ENCODE data around the gene MFAP4.

The MFAP4 gene

DNA sequence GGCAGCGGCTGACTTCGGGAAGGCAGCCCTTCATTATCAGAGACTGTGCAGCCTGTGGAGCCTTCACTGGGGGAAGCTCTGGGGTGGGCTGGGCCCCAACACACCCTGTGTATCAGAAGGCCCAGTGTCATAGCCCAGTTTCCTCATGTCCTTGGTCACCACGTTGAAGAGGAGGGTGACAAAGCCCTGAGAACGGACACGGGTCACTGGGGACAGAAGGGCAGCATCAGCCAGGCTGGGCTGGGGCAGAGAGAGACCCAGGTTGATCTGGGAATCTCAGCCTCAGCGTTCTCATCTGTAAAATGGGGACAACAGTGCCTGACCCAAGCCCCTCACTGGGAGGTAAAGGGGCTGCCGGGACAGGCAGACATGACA is 43.7 kb downstream of the MFAP4 start:
- Histone ChIP-seq H3K4me3 (ENCODE audit: insufficient read depth, low read length, poor library complexity, severe bottlenecking) (no peak overlapping the region), H4K20me1 (ENCODE audit: low read depth, low read length) (no peaks in the 10 kb centered on the region), H3F3A (ENCODE audit: insufficient read depth) (no peaks in the 10 kb centered on the region), H3K36me3 (ENCODE audit: low read length) (no peaks in the 10 kb centered on the region), H3K9me3 (ENCODE audit: insufficient read depth, low read length) (no peaks in the 10 kb centered on the region), H3K4me2 (ENCODE audit: low read depth, low read length, poor library complexity, severe bottlenecking) (no peak overlapping the region), H3K27ac (ENCODE audit: low read depth, low read length) (no peak overlapping the region), H3K9ac (ENCODE audit: low read length) (no peak overlapping the region), H2AFZ (ENCODE audit: low read depth, low read length, severe bottlenecking) (no peak overlapping the region), H3K79me2 (ENCODE audit: insufficient read depth, low read length) (no peaks in the 10 kb centered on the region), H3K27me3 (ENCODE audit: low read length) (no peaks in the 10 kb centered on the region), H3K9me2 (replicated peaks; ENCODE audit: insufficient read depth, low read length) (no peaks in the 10 kb centered on the region)
- TF ChIP-seq, protein P1, sequence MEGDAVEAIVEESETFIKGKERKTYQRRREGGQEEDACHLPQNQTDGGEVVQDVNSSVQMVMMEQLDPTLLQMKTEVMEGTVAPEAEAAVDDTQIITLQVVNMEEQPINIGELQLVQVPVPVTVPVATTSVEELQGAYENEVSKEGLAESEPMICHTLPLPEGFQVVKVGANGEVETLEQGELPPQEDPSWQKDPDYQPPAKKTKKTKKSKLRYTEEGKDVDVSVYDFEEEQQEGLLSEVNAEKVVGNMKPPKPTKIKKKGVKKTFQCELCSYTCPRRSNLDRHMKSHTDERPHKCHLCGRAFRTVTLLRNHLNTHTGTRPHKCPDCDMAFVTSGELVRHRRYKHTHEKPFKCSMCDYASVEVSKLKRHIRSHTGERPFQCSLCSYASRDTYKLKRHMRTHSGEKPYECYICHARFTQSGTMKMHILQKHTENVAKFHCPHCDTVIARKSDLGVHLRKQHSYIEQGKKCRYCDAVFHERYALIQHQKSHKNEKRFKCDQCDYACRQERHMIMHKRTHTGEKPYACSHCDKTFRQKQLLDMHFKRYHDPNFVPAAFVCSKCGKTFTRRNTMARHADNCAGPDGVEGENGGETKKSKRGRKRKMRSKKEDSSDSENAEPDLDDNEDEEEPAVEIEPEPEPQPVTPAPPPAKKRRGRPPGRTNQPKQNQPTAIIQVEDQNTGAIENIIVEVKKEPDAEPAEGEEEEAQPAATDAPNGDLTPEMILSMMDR (IDR thresholded peaks at IDR 0.05; ENCODE audit: insufficient read depth, low read length, poor library complexity, severe bottlenecking): no peak
- no peak for TF ChIP-seq EZH2phosphoT487 (conservative IDR thresholded peaks at IDR 0.05; ENCODE audit: low read length)

- Histone ChIP-seq H4K20me1 (ENCODE audit: low read depth, low read length) (no peaks in the 10 kb centered on the region), H3K9ac (ENCODE audit: low read length) (no peak overlapping the region)
Measured at GRCh38 chr17:19342611-19343255, 44.3 kb downstream of the MFAP4 start.

GRCh38 chr17:19341641-19342610 is 45.1 kb downstream of the MFAP4 start:
- no peaks in the 10 kb centered on the region for H3K9me3 ChIP-seq (ENCODE audit: insufficient read depth, low read length)
- no peak overlapping the region for H2AFZ ChIP-seq (ENCODE audit: low read depth, low read length, severe bottlenecking)
- no peaks in the 10 kb centered on the region for H4K20me1 ChIP-seq (ENCODE audit: low read depth, low read length)

More at GRCh38 chr17:19342611-19343255, 44.3 kb downstream of the MFAP4 start:
- no peak for TF ChIP-seq EZH2phosphoT487 (conservative IDR thresholded peaks at IDR 0.05; ENCODE audit: low read length)
- TF ChIP-seq, protein P1 (IDR thresholded peaks at IDR 0.05; ENCODE audit: insufficient read depth, low read length, poor library complexity, severe bottlenecking): no peak
- Histone ChIP-seq H3K36me3 (ENCODE audit: low read length) (no peaks in the 10 kb centered on the region), H3K27ac (ENCODE audit: low read depth, low read length) (no peak overlapping the region), H3F3A (ENCODE audit: insufficient read depth) (no peaks in the 10 kb centered on the region), H3K9me3 (ENCODE audit: insufficient read depth, low read length) (no peaks in the 10 kb centered on the region), H3K27me3 (ENCODE audit: low read length) (no peaks in the 10 kb centered on the region), H3K4me3 (ENCODE audit: insufficient read depth, low read length, poor library complexity, severe bottlenecking) (no peak overlapping the region), H3K9me2 (replicated peaks; ENCODE audit: insufficient read depth, low read length) (no peaks in the 10 kb centered on the region), H2AFZ (ENCODE audit: low read depth, low read length, severe bottlenecking) (no peak overlapping the region), H3K79me2 (ENCODE audit: insufficient read depth, low read length) (no peaks in the 10 kb centered on the region), H3K4me2 (ENCODE audit: low read depth, low read length, poor library complexity, severe bottlenecking) (no peak overlapping the region)

More at GRCh38 chr17:19341641-19342610, 45.1 kb downstream of the MFAP4 start:
- Histone ChIP-seq H3K27ac (ENCODE audit: low read depth, low read length) (no peak overlapping the region), H3K4me2 (ENCODE audit: low read depth, low read length, poor library complexity, severe bottlenecking) (no peak overlapping the region), H3F3A (ENCODE audit: insufficient read depth) (no peaks in the 10 kb centered on the region), H3K79me2 (ENCODE audit: insufficient read depth, low read length) (no peaks in the 10 kb centered on the region), H3K4me3 (ENCODE audit: insufficient read depth, low read length, poor library complexity, severe bottlenecking) (no peak overlapping the region), H3K9ac (ENCODE audit: low read length) (no peak overlapping the region), H3K36me3 (ENCODE audit: low read length) (no peaks in the 10 kb centered on the region), H3K27me3 (ENCODE audit: low read length) (no peaks in the 10 kb centered on the region), H3K9me2 (replicated peaks; ENCODE audit: insufficient read depth, low read length) (no peaks in the 10 kb centered on the region)
- TF ChIP-seq, protein P1 (IDR thresholded peaks at IDR 0.05; ENCODE audit: insufficient read depth, low read length, poor library complexity, severe bottlenecking): no peak
- TF ChIP-seq EZH2phosphoT487 (conservative IDR thresholded peaks at IDR 0.05; ENCODE audit: low read length): no peak
